ENCODE results near the gene TPO.

The TPO gene

GRCh38 chr2:1460851-1461418 lies 47.7 kb downstream of the TPO start:
- TF ChIP-seq EZH2phosphoT487 (IDR thresholded peaks at IDR 0.05; ENCODE audit: low read length) = no peak
- no peak for TF ChIP-seq EZH2 (optimal IDR thresholded peaks at IDR 0.05; ENCODE audit: low read depth, low read length)
- TF ChIP-seq CTCF (IDR thresholded peaks at IDR 0.05; ENCODE audit: low read length) = no peak
- no peak for DNase-seq
- no peaks in the 10 kb centered on the region for H3K27me3 ChIP-seq (replicated peaks; ENCODE audit: insufficient read depth, low read length)
- H2AFZ ChIP-seq (ENCODE audit: low read length) = no peak overlapping the region
- H3K4me1 ChIP-seq (ENCODE audit: low read length) = no peaks in the 10 kb centered on the region
- H4K20me1 ChIP-seq (ENCODE audit: insufficient read depth, low read length) = no peaks in the 10 kb centered on the region
- no peaks in the 10 kb centered on the region for H3K9me3 ChIP-seq (replicated peaks; ENCODE audit: insufficient read depth, low read length)
- H3K36me3 ChIP-seq (replicated peaks; ENCODE audit: insufficient read depth, low read length) = no peaks in the 10 kb centered on the region
- H3K79me2 ChIP-seq (ENCODE audit: low read length) = no peaks in the 10 kb centered on the region
- no peak overlapping the region for H3K27ac ChIP-seq (ENCODE audit: low read length)
- H3F3A ChIP-seq (ENCODE audit: insufficient read depth, low read length) = no peaks in the 10 kb centered on the region
- H3K9ac ChIP-seq (ENCODE audit: low read length) = no peak overlapping the region
- H3K9me2 ChIP-seq (replicated peaks; ENCODE audit: insufficient read depth, low read length) = no peaks in the 10 kb centered on the region
- H3K4me2 ChIP-seq (ENCODE audit: low read depth, low read length) = no peak overlapping the region
- no peak overlapping the region for H3K4me3 ChIP-seq (ENCODE audit: low read length)

GRCh38 chr2:1461507-1462390 lies 48.5 kb downstream of the TPO start:
- H2AFZ ChIP-seq (ENCODE audit: low read length) = no peak overlapping the region

GRCh38 chr2:1462994-1463393 lies 49.7 kb downstream of the TPO start:
- H3F3A ChIP-seq (ENCODE audit: insufficient read depth, low read length) = no peaks in the 10 kb centered on the region
- no peak overlapping the region for H3K4me2 ChIP-seq (ENCODE audit: low read depth, low read length)
- no peaks in the 10 kb centered on the region for H3K4me1 ChIP-seq (ENCODE audit: low read length)
- no peaks in the 10 kb centered on the region for H3K79me2 ChIP-seq (ENCODE audit: low read length)
- H3K9ac ChIP-seq (ENCODE audit: low read length) = no peak overlapping the region
- H3K36me3 ChIP-seq (replicated peaks; ENCODE audit: insufficient read depth, low read length) = no peaks in the 10 kb centered on the region
- no peak overlapping the region for H3K4me3 ChIP-seq (ENCODE audit: low read length)
- no peak overlapping the region for H2AFZ ChIP-seq (ENCODE audit: low read length)
- H4K20me1 ChIP-seq (ENCODE audit: insufficient read depth, low read length) = no peaks in the 10 kb centered on the region
- H3K9me3 ChIP-seq (replicated peaks; ENCODE audit: insufficient read depth, low read length) = no peaks in the 10 kb centered on the region
- TF ChIP-seq CTCF (IDR thresholded peaks at IDR 0.05; ENCODE audit: low read length) (no peak), EZH2phosphoT487 (IDR thresholded peaks at IDR 0.05; ENCODE audit: low read length) (no peak), EZH2 (optimal IDR thresholded peaks at IDR 0.05; ENCODE audit: low read depth, low read length) (no peak)
- H3K9me2 ChIP-seq (replicated peaks; ENCODE audit: insufficient read depth, low read length) = no peaks in the 10 kb centered on the region
- no peaks in the 10 kb centered on the region for H3K27me3 ChIP-seq (replicated peaks; ENCODE audit: insufficient read depth, low read length)
- no peak for DNase-seq
- H3K27ac ChIP-seq (ENCODE audit: low read length) = no peak overlapping the region

More at GRCh38 chr2:1461507-1462390, 48.5 kb downstream of the TPO start:
- DNase-seq = no peak
- H3K9ac ChIP-seq (ENCODE audit: low read length) = no peak overlapping the region
- H3K4me1 ChIP-seq (ENCODE audit: low read length) = no peaks in the 10 kb centered on the region
- TF ChIP-seq EZH2phosphoT487 (IDR thresholded peaks at IDR 0.05; ENCODE audit: low read length) (no peak), EZH2 (optimal IDR thresholded peaks at IDR 0.05; ENCODE audit: low read depth, low read length) (no peak), CTCF (IDR thresholded peaks at IDR 0.05; ENCODE audit: low read length) (no peak)
- no peak overlapping the region for H3K4me2 ChIP-seq (ENCODE audit: low read depth, low read length)
- H3K27me3 ChIP-seq (replicated peaks; ENCODE audit: insufficient read depth, low read length) = no peaks in the 10 kb centered on the region
- H3F3A ChIP-seq (ENCODE audit: insufficient read depth, low read length) = no peaks in the 10 kb centered on the region
- no peaks in the 10 kb centered on the region for H3K79me2 ChIP-seq (ENCODE audit: low read length)
- no peaks in the 10 kb centered on the region for H3K9me2 ChIP-seq (replicated peaks; ENCODE audit: insufficient read depth, low read length)
- no peak overlapping the region for H3K4me3 ChIP-seq (ENCODE audit: low read length)
- H3K9me3 ChIP-seq (replicated peaks; ENCODE audit: insufficient read depth, low read length) = no peaks in the 10 kb centered on the region
- H3K27ac ChIP-seq (ENCODE audit: low read length) = no peak overlapping the region
- no peaks in the 10 kb centered on the region for H3K36me3 ChIP-seq (replicated peaks; ENCODE audit: insufficient read depth, low read length)
- no peaks in the 10 kb centered on the region for H4K20me1 ChIP-seq (ENCODE audit: insufficient read depth, low read length)

All from MM.1S (cell line).